Mucosa of descending colon (tissue), 3 donors: ENCODE measurements around the gene FBXO36. TPM values are rescaled to one million over a fixed set of nuclear protein-coding genes. Genes with fewer than 3 reads are reported as not detected.

ENCODE experiments used
- ATAC-seq: fragments of 200-7000 bp; cut with Tn5 transposase; one replicate; pipeline ENCODE4 v1.9.1; 2020; ENCODE audit warnings: mild to moderate bottlenecking, moderate library complexity
- DNase-seq, 3 donors: peaks; one replicate each; pipeline ENCODE4 v3.0.0-alpha.2; 2020
- H3K36me3 ChIP-seq: fragments of 200-600 bp; one replicate; pipeline ENCODE4 v1.8.0; 2021; ENCODE audit warnings: low read depth, mild to moderate bottlenecking
- H3K4me1 ChIP-seq: fragments of 200-600 bp; one replicate; pipeline ENCODE4 v1.8.0; 2021; ENCODE audit warnings: low read depth, mild to moderate bottlenecking
- H3K4me3 ChIP-seq: fragments of 200-600 bp; one replicate; pipeline ENCODE4 v1.8.0; 2021; ENCODE audit warnings: mild to moderate bottlenecking
- H3K9me3 ChIP-seq: fragments of 200-600 bp; one replicate; pipeline ENCODE4 v1.8.0; 2021; ENCODE audit warnings: mild to moderate bottlenecking
- intact Hi-C, 2 donors: fragments of 100-400 bp; cut with DNase I in 1 of 2; cut with micrococcal nuclease in 1 of 2; formaldehyde crosslinking; loops; one replicate each; pipeline versions ENCODE4 v1.11.0 to v1.11.1; 2022; cut with DNase I, micrococcal nuclease
- total RNA-seq, 3 donors: library from RNA; stranded (reverse); fragmentation: NEBNext Ultra II Directional in 2 of 3; extraction: Animal tissue kit (Norgen Biotek cat#: 25700) in 2 of 3; gene quantifications; one replicate each; pipeline versions ENCODE4 v1.2.1 to v1.2.4, GENCODE V29; 2021 to 2023
- TF ChIP-seq, protein P1 (sequence below): fragments of 200-600 bp; IDR thresholded peaks from one replicate; pipeline ENCODE4 v1.8.0; 2022; ENCODE audit warnings: antibody characterized with exemption, mild to moderate bottlenecking
- donor health status: DM: no; HTN: no; CAD: no; lungs with moderate emphysema.
- donor health status: DM: no; HTN: no; CAD: no.
- donor health status: DM: no; HTN: yes; CAD: no.

The FBXO36 gene
- total RNA-seq, 3 donors from 2014 or later = 1.6 to 2.4 (median 2.1) TPM

DNA sequence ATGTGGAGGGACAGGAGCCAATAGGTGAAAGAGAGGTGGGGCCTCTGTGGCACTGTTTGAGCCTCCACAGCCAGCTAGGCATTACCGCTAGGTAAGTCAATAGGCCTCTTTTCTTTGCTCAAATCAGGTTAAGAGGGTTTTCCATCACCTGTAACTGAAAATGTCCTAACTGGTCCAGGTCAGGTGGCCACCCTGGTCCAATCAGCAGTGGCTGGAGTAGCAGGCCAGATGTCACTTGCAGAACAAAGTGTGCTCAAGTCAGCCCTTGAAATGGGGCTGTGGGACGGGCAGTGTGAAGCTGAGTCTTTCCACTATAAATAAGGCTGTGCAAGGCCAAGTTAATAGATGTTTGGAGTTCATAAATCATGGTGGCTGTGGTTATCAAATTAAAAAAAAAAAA, 20.9 kb downstream of the FBXO36 start:
- TF ChIP-seq, protein P1, sequence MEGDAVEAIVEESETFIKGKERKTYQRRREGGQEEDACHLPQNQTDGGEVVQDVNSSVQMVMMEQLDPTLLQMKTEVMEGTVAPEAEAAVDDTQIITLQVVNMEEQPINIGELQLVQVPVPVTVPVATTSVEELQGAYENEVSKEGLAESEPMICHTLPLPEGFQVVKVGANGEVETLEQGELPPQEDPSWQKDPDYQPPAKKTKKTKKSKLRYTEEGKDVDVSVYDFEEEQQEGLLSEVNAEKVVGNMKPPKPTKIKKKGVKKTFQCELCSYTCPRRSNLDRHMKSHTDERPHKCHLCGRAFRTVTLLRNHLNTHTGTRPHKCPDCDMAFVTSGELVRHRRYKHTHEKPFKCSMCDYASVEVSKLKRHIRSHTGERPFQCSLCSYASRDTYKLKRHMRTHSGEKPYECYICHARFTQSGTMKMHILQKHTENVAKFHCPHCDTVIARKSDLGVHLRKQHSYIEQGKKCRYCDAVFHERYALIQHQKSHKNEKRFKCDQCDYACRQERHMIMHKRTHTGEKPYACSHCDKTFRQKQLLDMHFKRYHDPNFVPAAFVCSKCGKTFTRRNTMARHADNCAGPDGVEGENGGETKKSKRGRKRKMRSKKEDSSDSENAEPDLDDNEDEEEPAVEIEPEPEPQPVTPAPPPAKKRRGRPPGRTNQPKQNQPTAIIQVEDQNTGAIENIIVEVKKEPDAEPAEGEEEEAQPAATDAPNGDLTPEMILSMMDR = no peak
- no peak overlapping the region for H3K4me3 ChIP-seq
- H3K36me3 ChIP-seq = no peaks in the 10 kb centered on the region
- no peak for DNase-seq
- no peak for ATAC-seq
- intact Hi-C loops = no loop called here
- H3K4me1 ChIP-seq = no peaks in the 10 kb centered on the region
- no peaks in the 10 kb centered on the region for H3K9me3 ChIP-seq

DNA sequence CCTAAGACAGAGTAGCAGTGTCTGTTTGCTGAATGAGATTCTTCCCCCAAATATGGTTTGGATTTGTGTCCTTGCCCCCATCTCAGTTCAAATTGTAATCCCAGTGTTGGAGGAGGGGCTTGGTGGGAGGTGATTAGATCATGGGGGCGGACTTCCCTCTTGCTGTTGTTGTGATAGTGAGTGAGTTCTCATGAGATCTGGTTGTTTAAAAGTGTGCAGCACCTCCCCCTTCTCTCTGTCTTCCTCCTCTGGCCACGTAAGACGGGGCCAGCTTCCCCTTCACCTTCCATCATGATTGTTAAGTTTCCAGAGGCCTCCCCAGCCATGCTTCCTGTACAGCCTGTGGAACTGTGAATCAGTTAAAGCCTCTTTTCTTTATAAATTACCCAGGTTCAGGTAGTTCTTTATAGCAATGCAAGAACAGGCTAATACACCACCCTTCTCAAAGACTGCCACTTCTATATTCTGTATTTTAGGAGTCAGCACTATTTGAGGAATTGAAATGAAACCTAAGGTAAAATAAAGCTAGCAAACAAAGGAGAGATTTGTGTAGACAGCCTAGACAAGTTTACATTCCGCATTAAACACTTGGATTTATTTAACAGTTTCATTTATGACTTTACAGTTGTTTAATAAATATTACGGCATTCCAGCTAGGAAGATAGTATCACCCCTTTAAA, 21.6 kb downstream of the FBXO36 start:
- no peaks in the 10 kb centered on the region for H3K36me3 ChIP-seq
- DNase-seq = no peak
- no peaks in the 10 kb centered on the region for H3K9me3 ChIP-seq
- H3K4me3 ChIP-seq = no peak overlapping the region
- TF ChIP-seq, protein P1 = no peak
- no peak for ATAC-seq
- H3K4me1 ChIP-seq = no peaks in the 10 kb centered on the region
- intact Hi-C loops = no loop called here

DNA sequence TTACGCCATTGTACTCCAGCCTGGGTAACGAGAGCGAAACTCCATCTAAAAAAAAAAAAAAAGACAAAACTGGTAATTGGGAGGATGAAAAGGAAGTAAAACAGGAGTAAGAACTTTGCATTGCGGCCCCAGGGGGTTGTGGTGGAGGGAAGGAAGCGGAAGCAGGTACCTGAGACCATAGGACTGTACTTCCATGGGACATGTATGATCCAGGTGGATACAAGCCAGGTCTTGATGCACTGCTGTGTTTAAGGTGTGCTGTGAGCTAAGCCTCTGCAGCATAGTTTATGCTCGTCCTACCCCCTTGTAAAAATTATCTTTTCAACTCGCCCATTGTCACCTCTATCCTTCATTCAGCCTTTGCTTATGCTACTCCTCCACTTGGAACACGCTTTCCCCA, 23.7 kb downstream of the FBXO36 start:
- TF ChIP-seq, protein P1 = no peak

DNA sequence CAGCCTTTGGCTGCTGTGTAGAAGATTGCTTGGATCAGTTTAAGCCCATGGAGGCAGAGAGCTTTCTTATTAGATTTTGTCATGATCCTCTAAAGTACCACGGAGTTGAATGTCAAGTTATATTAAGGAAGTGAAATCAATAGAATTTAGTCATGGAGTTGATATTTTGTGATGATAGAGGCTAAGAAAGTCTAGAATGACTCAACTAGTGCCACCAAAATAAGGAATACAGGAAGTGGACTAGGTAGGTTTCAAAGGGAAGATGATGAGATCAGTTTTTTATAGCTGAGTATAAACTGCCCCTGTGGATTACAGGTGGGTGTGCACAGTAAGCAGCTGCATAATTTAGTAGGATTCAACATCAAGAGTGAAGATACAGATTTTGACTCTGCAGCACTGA, 25.2 kb downstream of the FBXO36 start:
- TF ChIP-seq, protein P1 = no peak

More for the DNA sequence above, 23.7 kb downstream of the FBXO36 start:
- ATAC-seq (no peak), DNase-seq (no peak)
- H3K36me3 ChIP-seq = no peaks in the 10 kb centered on the region
- intact Hi-C loops = no loop called here
- H3K4me3 ChIP-seq = no peak overlapping the region
- H3K4me1 ChIP-seq = no peaks in the 10 kb centered on the region
- no peaks in the 10 kb centered on the region for H3K9me3 ChIP-seq

DNA sequence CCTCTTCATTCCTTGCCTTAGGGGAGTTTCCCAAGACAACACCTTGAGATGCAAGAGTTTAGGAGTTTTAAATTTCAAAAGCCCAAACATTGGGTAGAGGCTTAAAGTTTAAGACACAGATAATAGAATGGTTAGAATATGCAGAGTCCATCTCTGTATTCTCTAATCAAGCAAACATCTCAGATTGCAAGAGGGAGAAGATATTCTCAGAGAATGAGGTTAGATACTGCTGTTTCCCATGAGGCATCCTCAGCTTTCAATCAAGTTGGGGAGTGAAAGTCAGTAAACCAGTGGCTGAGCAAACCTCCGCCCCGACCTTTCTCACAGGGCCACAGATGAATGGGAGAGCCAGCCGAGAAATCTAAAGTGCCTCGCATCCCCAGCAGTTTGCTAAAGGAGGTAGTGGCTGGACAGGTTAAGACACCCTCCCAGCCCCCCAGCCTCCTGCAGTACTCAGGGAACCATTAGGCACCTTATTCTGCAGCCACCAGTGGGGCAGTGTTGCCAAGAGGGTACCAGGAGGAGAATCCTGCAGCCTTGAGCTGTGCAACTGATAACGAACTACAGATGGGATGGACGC, 30.0 kb downstream of the FBXO36 start:
- TF ChIP-seq, protein P1 = no peak
- H3K9me3 ChIP-seq = no peaks in the 10 kb centered on the region
- DNase-seq (no peak), ATAC-seq (no peak)
- intact Hi-C loops = no loop called here
- H3K4me1 ChIP-seq = no peaks in the 10 kb centered on the region
- no peaks in the 10 kb centered on the region for H3K36me3 ChIP-seq
- H3K4me3 ChIP-seq = no peak overlapping the region

More for the DNA sequence above, 25.2 kb downstream of the FBXO36 start:
- H3K4me1 ChIP-seq = no peaks in the 10 kb centered on the region
- no peaks in the 10 kb centered on the region for H3K36me3 ChIP-seq
- DNase-seq (no peak), ATAC-seq (no peak)
- H3K9me3 ChIP-seq = no peaks in the 10 kb centered on the region
- H3K4me3 ChIP-seq = no peak overlapping the region
- intact Hi-C loops = no loop called here
